Thyroid gland (tissue), 4 donors: Measurements from ENCODE around the gene SUCLG2. TPM values are rescaled to one million over a fixed set of nuclear protein-coding genes. Genes with fewer than 3 reads are reported as not detected.

Experiments
- DNase-seq, 2 donors: peaks; one replicate each; pipeline ENCODE4 v3.0.0-alpha.2; 2019
- H3K27ac ChIP-seq, 3 donors: fragments of 200-600 bp; sonication (generic); 1 replicate in 2 of 3; 2 replicates in 1 of 3; pipeline ENCODE4 v1.5.1; 2016 to 2019; ENCODE audit warnings: mild to moderate bottlenecking in 1 of 3, moderate library complexity in 1 of 3
- H3K27me3 ChIP-seq: fragments of 200-600 bp; sonication (generic); one replicate; pipeline ENCODE4 v1.5.1; 2019
- H3K36me3 ChIP-seq, 2 donors: fragments of 200-600 bp; sonication (generic); one replicate each; pipeline ENCODE4 v1.5.1; 2016 to 2019
- H3K4me1 ChIP-seq, 2 donors: fragments of 200-600 bp; sonication (generic); one replicate each; pipeline ENCODE4 v1.5.1; 2017 to 2019
- H3K4me3 ChIP-seq, 3 donors: fragments of 200-600 bp; sonication (generic); replicated peaks in 1 of 3; 1 replicate in 2 of 3; 2 replicates in 1 of 3; pipeline ENCODE4 v1.5.1; 2016; ENCODE audit warnings: mild to moderate bottlenecking in 1 of 3
- H3K9me3 ChIP-seq: fragments of 200-600 bp; sonication (generic); one replicate; pipeline ENCODE4 v1.5.1; 2017
- POLR2A ChIP-seq, 2 donors: fragments of 450-650 bp; IDR thresholded peaks; one replicate each; pipeline ENCODE4 v1.6.1; 2017; ENCODE audit warnings: antibody characterized with exemption in 2 of 2, mild to moderate bottlenecking in 2 of 2, moderate library complexity in 1 of 2
- WGBS, 2 donors: methylation state at CpG; one replicate each; pipeline ENCODE4 v1.1.5; 2017; 5-methylcytosine and 5-hydroxymethylcytosine counted together
- intact Hi-C: fragments of 100-400 bp; cut with DNase I; formaldehyde crosslinking; loops from one replicate; pipeline ENCODE4 v1.15.1; 2023
- total RNA-seq, 4 donors: library from RNA; depleted of rRNA; stranded (reverse); fragments of >200 nt; gene quantifications; one replicate each; pipeline ENCODE4 v1.2.3, GENCODE V29; 2016
- TF ChIP-seq, protein P1 (sequence below), 6 experiments: fragments of 200-600 bp in 3 of 6; fragments of 450-650 bp in 3 of 6; sonication (generic) in 3 of 6; IDR thresholded peaks; one replicate each; pipeline ENCODE4 v1.5.1; 2016 to 2019; ENCODE audit warnings: antibody characterized with exemption in 6 of 6, mild to moderate bottlenecking in 2 of 6, inconsistent platforms in 1 of 6, moderate library complexity in 1 of 6

Gene SUCLG2
- total RNA-seq, 4 donors from 2014 or later = 64.4 to 70.9 (median 70.7) TPM

DNA sequence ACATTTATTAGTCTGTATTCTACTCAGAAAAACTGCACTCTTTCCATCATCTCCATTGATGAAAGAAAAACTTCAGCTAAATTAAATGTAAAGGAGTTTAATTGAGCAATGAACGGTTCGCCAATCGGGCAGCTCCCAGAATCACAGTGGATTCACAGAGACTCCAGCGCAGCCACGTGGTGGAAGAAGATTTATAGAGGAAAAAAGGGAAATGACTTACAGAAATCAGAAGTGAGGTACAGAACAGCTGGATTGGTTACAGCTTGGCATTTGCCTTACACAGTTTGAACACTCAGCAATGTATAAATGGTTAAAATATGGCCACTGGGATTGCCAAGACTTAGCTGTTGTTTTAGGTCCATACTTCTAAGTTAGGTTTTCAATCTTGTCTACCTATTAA is 2.8 kb upstream of the SUCLG2 start:
- intact Hi-C loops = no loop called here
- H3K36me3 ChIP-seq = no peaks in the 10 kb centered on the region
- no peaks in the 10 kb centered on the region for H3K27me3 ChIP-seq
- H3K4me3 ChIP-seq = no peak overlapping the region
- TF ChIP-seq, protein P1, sequence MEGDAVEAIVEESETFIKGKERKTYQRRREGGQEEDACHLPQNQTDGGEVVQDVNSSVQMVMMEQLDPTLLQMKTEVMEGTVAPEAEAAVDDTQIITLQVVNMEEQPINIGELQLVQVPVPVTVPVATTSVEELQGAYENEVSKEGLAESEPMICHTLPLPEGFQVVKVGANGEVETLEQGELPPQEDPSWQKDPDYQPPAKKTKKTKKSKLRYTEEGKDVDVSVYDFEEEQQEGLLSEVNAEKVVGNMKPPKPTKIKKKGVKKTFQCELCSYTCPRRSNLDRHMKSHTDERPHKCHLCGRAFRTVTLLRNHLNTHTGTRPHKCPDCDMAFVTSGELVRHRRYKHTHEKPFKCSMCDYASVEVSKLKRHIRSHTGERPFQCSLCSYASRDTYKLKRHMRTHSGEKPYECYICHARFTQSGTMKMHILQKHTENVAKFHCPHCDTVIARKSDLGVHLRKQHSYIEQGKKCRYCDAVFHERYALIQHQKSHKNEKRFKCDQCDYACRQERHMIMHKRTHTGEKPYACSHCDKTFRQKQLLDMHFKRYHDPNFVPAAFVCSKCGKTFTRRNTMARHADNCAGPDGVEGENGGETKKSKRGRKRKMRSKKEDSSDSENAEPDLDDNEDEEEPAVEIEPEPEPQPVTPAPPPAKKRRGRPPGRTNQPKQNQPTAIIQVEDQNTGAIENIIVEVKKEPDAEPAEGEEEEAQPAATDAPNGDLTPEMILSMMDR (IDR thresholded peaks at IDR 0.05) = no peak
- TF ChIP-seq POLR2A (IDR thresholded peaks at IDR 0.05) = no peak
- H3K4me1 ChIP-seq = peaks cover 11 to 19% of the 10 kb centered on the region in 2 donors
- H3K27ac ChIP-seq = no peak overlapping the region
- 90 to 91% methylated on average over 5 of the region's 5 CpGs for WGBS, 2 donors
- no peaks in the 10 kb centered on the region for H3K9me3 ChIP-seq
- DNase-seq = no peak

DNA sequence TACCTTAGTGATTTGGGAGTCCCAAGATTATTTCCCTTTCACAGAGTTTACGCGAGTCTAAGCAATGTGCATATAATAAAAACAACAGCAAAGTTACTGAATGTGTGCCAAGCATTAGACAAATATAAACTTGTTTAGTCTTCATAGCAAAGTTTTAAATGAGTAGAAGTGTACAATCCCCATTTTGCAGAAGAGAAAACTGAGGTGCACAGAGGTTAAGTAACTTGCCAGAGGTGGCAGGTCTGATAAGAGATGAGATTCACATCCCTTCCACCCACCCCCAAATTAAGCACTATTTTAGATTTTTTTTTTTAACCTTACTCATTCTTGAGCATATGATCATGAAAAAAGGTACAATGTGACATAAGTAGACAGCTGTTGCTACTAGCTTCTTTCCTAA is 2.2 kb upstream of the SUCLG2 start:
- Histone ChIP-seq H3K27ac (no peak overlapping the region), H3K27me3 (no peaks in the 10 kb centered on the region), H3K4me1 (peaks cover 11 to 19% of the 10 kb centered on the region in 2 donors), H3K9me3 (no peaks in the 10 kb centered on the region), H3K4me3 (no peak overlapping the region), H3K36me3 (no peaks in the 10 kb centered on the region)
- DNase-seq = no peak
- intact Hi-C loops = no loop called here
- TF ChIP-seq POLR2A (IDR thresholded peaks at IDR 0.05) = no peak
- TF ChIP-seq, protein P1 (IDR thresholded peaks at IDR 0.05) = no peak
- WGBS, 2 donors = 95 to 98% methylated on average over 2 of the region's 2 CpGs

DNA sequence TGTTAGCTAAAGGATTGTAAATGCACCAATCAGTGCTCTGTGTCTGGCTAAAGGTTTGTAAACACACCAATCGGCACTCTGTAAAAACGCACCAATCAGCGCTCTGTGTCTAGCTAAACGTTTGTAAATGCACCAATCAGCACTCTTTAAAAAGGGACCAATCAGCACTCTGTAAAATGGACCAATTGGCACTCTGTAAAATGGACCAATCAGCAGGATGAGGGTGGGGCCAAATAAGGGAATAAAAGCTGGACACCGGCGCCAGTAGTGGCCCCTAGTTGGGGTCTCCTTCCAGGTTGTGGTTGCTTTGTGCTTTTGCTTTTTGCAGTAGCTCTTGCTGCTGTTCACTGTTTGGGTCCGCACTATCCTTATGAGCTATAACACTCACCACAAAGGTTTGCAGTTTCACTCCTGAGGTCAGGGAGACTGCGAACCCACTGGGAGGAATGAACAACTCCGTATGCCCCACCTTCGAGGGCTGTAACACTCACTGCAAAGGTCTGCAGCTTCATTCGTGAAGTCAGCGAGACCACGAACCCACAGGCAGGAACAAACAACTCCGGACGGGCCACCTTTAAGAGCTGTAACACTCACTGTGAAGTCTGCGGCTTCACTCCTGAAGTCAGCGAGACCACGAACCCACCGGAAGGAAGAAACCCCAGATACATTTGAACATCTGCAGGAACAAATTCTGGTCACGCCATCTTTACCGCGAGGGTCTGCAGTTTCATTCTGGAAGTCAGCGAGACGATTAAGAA is 1.1 kb upstream of the SUCLG2 start:
- Histone ChIP-seq H3K9me3 (no peaks in the 10 kb centered on the region), H3K4me1 (peaks cover 11 to 19% of the 10 kb centered on the region in 2 donors), H3K36me3 (no peaks in the 10 kb centered on the region), H3K27me3 (no peaks in the 10 kb centered on the region), H3K27ac (peak overlapping the region in 1 of 3 donors; percentile 97), H3K4me3 (peak overlapping the region in 2 of 3 donors; percentile 26 to 90)
- TF ChIP-seq, protein P1 (IDR thresholded peaks at IDR 0.05) = no peak
- TF ChIP-seq POLR2A (IDR thresholded peaks at IDR 0.05) = no peak
- 89 to 96% methylated on average over 24 of the region's 24 CpGs for WGBS, 2 donors
- intact Hi-C loops = no loop called here
- peak; percentile 14 to 28 for DNase-seq

DNA sequence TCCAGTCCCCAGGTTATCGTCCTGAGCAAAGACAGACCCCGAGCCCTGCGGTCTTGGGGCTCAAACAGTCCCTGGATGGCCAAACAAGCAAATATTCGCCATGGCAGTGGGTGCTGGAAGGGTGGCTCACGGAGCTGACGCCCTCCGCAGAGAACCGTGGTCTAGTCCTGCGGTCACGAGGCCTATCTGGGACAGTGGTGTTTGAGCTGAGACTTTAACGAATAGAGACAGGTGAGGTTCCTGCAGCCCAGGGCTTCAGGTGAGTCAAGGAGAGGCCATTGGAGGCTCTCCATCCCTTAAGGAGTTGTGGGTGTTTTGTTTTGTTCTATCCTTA is 399 bp upstream of the SUCLG2 start:
- Histone ChIP-seq H3K4me1 (peaks cover 15 to 19% of the 10 kb centered on the region in 2 donors), H3K27ac (peak overlapping the region; percentile 89 to 97 (median 96)), H3K27me3 (no peaks in the 10 kb centered on the region), H3K4me3 (peak overlapping the region; percentile 26 to 90 (median 38)), H3K9me3 (no peaks in the 10 kb centered on the region), H3K36me3 (no peaks in the 10 kb centered on the region)
- no peak for DNase-seq
- TF ChIP-seq POLR2A (IDR thresholded peaks at IDR 0.05) = no peak
- TF ChIP-seq, protein P1 (IDR thresholded peaks at IDR 0.05) = no peak
- intact Hi-C loops = no loop called here
- 9 to 27% methylated on average over 11 of the region's 11 CpGs for WGBS, 2 donors

DNA sequence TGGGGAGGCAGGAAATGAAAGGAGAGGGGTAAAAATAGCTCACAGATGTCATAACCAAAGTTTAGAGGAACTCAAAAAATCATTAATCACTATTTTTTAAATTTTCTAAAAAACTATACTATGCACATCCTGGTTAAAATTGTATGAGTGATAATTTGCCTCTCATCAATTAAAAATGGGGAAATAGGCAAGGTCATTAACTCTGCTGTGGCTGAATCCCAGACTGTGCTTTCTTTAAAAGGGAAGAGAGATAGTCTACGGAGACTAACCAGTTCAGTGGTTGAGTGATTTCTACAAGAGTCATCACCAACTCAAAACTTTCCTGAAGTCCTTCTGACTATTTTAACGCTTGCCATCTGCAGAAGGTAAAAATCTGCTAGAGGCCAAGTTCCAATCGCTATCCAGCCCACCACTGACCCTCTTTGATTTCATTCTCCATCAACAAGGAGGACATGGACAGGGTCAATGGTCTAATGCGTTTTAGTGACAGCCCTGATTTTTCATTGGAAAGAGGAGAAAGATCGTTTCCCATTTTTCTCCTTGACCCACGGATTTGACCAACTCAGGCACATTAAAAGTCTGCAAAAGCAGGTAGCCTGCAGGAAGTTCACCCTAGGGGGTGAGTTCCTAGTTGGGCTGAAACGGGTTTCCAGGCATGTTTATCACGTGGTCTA is 850 bp downstream of the SUCLG2 start:
- peak overlapping the region in 2 of 3 donors; percentile 96 to 97 for H3K27ac ChIP-seq
- H3K4me3 ChIP-seq = peak overlapping the region; percentile 9 to 90 (median 85)
- no peaks in the 10 kb centered on the region for H3K9me3 ChIP-seq
- 8 to 13% methylated on average over 8 of the region's 8 CpGs for WGBS, 2 donors
- H3K4me1 ChIP-seq = peaks cover 15 to 19% of the 10 kb centered on the region in 2 donors
- TF ChIP-seq, protein P1 (IDR thresholded peaks at IDR 0.05) = no peak
- TF ChIP-seq POLR2A (IDR thresholded peaks at IDR 0.05) = no peak
- no peaks in the 10 kb centered on the region for H3K27me3 ChIP-seq
- H3K36me3 ChIP-seq = no peaks in the 10 kb centered on the region
- no peak for DNase-seq
- intact Hi-C loops = no loop called here
